HL-60 (cell line): ENCODE results near the gene ELAC2.

ENCODE experiments used
- CTCF ChIP-seq: IDR thresholded peaks from one replicate; pipeline ENCODE4 v1.5.1; 2011; ENCODE audit warnings: low read length, control low read depth, inconsistent platforms; ENCODE audit not compliant: insufficient read depth
- POLR2AphosphoS5 ChIP-seq: IDR thresholded peaks from 2 replicates; pipeline ENCODE4 v1.6.1; 2012; ENCODE audit warnings: low read depth

- TF ChIP-seq CTCF (no peak), POLR2AphosphoS5 (no peak)
Measured at GRCh38 chr17:12994341-12995074, 23.3 kb downstream of the ELAC2 start.
